ENCODE measurements around the gene KRT79. TPM values are rescaled to one million over a fixed set of nuclear protein-coding genes. Genes with fewer than 3 reads are reported as not detected.

KRT79 gene
- total RNA-seq, 1 donor from 2014 or later = not detected

DNA sequence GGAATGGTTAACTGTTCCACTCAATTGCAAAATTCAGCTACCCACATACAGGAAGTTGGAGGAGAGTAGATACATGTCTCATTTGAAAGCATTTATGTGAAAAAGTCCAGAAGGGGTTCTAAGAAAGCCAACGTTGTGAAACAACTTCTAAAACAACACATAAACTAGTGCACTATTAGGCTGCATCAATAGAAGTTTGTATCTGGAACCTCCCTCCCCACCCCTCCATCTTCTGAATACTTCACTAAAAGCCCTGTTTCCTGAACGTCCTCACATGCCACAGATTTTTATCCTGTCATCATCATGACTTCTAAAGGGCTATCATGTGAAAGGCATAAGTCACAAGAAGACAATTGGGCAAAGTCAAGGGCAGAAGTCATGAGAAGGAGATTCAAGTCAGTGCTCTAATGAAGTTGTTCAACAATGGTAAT, 5.5 kb downstream of the KRT79 start:
- Histone ChIP-seq H3K36me3 (no peaks in the 10 kb centered on the region), H3K9me3 (no peaks in the 10 kb centered on the region), H3K4me1 (no peaks in the 10 kb centered on the region), H3K27me3 (no peaks in the 10 kb centered on the region), H3K27ac (no peak overlapping the region), H3K4me3 (no peak overlapping the region)
- TF ChIP-seq, protein P1, sequence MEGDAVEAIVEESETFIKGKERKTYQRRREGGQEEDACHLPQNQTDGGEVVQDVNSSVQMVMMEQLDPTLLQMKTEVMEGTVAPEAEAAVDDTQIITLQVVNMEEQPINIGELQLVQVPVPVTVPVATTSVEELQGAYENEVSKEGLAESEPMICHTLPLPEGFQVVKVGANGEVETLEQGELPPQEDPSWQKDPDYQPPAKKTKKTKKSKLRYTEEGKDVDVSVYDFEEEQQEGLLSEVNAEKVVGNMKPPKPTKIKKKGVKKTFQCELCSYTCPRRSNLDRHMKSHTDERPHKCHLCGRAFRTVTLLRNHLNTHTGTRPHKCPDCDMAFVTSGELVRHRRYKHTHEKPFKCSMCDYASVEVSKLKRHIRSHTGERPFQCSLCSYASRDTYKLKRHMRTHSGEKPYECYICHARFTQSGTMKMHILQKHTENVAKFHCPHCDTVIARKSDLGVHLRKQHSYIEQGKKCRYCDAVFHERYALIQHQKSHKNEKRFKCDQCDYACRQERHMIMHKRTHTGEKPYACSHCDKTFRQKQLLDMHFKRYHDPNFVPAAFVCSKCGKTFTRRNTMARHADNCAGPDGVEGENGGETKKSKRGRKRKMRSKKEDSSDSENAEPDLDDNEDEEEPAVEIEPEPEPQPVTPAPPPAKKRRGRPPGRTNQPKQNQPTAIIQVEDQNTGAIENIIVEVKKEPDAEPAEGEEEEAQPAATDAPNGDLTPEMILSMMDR (IDR thresholded peaks at IDR 0.05) = no peak
- DNase-seq (ENCODE audit: low spot score in 2 of 2) = no peak
- intact Hi-C loops (cut with DNase I) = no loop called here

DNA sequence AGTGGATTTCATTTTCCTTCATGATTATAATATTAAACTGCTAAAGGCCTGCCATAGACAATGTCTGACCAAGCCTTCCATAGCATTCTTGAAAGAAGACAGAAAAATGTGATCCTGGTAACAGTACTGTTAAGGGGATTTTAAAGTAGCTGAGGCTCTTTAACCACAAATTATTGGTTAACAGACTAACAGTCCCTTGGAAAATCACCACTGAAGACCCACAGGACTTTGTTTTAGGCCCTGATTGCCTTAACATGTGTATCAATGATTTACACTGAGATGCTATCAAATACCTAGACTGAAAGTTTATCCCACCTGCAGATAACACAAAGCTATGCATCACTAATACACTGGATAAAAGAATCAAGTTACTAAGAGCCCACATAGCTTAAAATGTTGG, 6.0 kb downstream of the KRT79 start:
- DNase-seq (ENCODE audit: low spot score in 2 of 2) = no peak
- H3K4me3 ChIP-seq = no peak overlapping the region
- TF ChIP-seq, protein P1 (IDR thresholded peaks at IDR 0.05) = no peak
- H3K27me3 ChIP-seq = no peaks in the 10 kb centered on the region
- H3K4me1 ChIP-seq = no peaks in the 10 kb centered on the region
- no peaks in the 10 kb centered on the region for H3K36me3 ChIP-seq
- H3K9me3 ChIP-seq = no peaks in the 10 kb centered on the region
- no peak overlapping the region for H3K27ac ChIP-seq
- intact Hi-C loops (cut with DNase I) = no loop called here

- H3K36me3 ChIP-seq = no peaks in the 10 kb centered on the region
- no peaks in the 10 kb centered on the region for H3K27me3 ChIP-seq
- H3K9me3 ChIP-seq = no peaks in the 10 kb centered on the region
- no peaks in the 10 kb centered on the region for H3K4me1 ChIP-seq
- no peak for DNase-seq (ENCODE audit: low spot score in 2 of 2)
- intact Hi-C loops (cut with DNase I) = no loop called here
- H3K27ac ChIP-seq = no peak overlapping the region
- TF ChIP-seq, protein P1 (IDR thresholded peaks at IDR 0.05) = no peak
- H3K4me3 ChIP-seq = no peak overlapping the region
Measured at GRCh38 chr12:52827499-52828090, 6.5 kb downstream of the KRT79 start.

DNA sequence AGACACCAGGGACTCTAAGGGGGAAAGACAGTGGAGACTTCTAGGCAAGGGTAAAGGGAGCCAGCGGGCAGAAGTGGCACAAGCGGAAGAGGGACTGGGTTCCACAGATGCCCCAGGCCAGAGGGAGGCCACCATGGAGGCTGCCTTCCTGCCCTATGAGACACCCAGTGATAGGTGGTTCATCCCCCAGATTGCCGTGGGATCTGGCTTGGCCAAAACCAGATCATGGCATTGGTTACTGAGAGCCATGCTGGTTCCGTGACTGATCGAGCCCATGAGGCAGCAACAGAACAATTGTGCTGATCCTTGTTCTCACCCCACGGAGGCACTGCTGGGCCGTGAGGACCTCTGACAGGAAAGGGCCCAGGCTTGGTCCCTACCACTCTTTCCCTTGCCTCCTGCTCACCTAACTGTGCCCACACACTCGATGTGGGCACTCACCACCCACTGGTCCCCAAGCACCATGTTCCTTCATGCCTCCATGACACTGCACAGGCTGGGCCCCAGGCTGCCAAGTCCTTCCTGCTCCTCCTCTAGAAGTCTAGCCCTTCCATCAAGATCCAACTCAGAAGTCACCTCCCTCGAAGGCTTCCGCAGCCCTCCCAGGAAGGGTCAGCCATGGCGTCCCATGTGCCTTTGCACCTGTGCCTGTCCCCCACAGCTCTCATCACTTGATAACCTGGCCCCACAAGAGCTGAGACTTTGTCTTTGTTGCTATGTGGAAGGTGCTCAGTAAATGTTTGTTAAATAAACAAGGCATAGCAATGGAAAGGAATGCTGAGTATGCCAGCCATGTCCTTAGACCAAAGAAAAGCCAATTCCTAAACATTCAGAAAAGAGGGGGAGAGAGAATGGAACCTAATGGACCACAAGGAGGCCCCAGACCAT, 7.3 kb downstream of the KRT79 start:
- Histone ChIP-seq H3K27me3 (no peaks in the 10 kb centered on the region), H3K9me3 (no peaks in the 10 kb centered on the region), H3K4me1 (peaks cover 0 to 3% of the 10 kb centered on the region in 2 donors), H3K4me3 (no peak overlapping the region), H3K36me3 (no peaks in the 10 kb centered on the region), H3K27ac (no peak overlapping the region)
- intact Hi-C loops (cut with DNase I) = no loop called here
- no peak for DNase-seq (ENCODE audit: low spot score in 2 of 2)
- TF ChIP-seq, protein P1 (IDR thresholded peaks at IDR 0.05) = no peak

DNA sequence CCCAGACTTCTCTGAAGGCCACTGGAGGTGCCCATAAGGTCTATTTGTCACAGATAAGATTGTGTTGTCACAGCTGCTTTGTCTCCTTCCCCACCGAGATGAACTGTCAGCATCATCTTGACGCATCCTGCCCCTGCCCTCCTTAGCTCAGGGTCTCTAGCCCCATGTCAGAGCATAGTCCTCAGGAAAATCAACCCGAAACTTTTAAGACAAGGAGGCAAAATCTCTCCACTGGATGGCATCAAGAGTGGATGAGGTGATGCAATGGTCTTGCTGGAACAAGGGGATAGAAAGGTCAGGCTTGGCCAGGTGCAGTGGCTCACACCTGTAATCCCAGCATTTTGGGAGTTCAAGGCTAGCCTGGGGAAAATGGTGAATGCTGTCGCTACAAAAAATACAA, 8.2 kb downstream of the KRT79 start:
- H3K9me3 ChIP-seq = no peaks in the 10 kb centered on the region
- intact Hi-C loops (cut with DNase I) = no loop called here
- no peaks in the 10 kb centered on the region for H3K36me3 ChIP-seq
- H3K4me1 ChIP-seq = peaks cover 0 to 3% of the 10 kb centered on the region in 2 donors
- TF ChIP-seq, protein P1 (IDR thresholded peaks at IDR 0.05) = no peak
- H3K27ac ChIP-seq = no peak overlapping the region
- H3K27me3 ChIP-seq = no peaks in the 10 kb centered on the region
- no peak overlapping the region for H3K4me3 ChIP-seq
- no peak for DNase-seq (ENCODE audit: low spot score in 2 of 2)
